Uterus (tissue), 2 donors: ENCODE measurements around the gene HHIPL1.

Source experiments
- POLR2A ChIP-seq, 2 donors: fragments of 450-650 bp; IDR thresholded peaks; one replicate each; pipeline ENCODE4 v1.6.1; 2016; ENCODE audit warnings: antibody characterized with exemption in 2 of 2, mild to moderate bottlenecking in 1 of 2, moderate library complexity in 1 of 2
- TF ChIP-seq, protein P1 (sequence below), 4 experiments: fragments of 200-600 bp in 2 of 4; fragments of 450-650 bp in 2 of 4; sonication (generic) in 2 of 4; IDR thresholded peaks; one replicate each; pipeline ENCODE4 v1.5.1; 2016 to 2019; ENCODE audit warnings: antibody characterized with exemption in 4 of 4, mild to moderate bottlenecking in 2 of 4, moderate library complexity in 1 of 4

- TF ChIP-seq, protein P1, sequence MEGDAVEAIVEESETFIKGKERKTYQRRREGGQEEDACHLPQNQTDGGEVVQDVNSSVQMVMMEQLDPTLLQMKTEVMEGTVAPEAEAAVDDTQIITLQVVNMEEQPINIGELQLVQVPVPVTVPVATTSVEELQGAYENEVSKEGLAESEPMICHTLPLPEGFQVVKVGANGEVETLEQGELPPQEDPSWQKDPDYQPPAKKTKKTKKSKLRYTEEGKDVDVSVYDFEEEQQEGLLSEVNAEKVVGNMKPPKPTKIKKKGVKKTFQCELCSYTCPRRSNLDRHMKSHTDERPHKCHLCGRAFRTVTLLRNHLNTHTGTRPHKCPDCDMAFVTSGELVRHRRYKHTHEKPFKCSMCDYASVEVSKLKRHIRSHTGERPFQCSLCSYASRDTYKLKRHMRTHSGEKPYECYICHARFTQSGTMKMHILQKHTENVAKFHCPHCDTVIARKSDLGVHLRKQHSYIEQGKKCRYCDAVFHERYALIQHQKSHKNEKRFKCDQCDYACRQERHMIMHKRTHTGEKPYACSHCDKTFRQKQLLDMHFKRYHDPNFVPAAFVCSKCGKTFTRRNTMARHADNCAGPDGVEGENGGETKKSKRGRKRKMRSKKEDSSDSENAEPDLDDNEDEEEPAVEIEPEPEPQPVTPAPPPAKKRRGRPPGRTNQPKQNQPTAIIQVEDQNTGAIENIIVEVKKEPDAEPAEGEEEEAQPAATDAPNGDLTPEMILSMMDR (IDR thresholded peaks at IDR 0.05): no peak
- TF ChIP-seq POLR2A (IDR thresholded peaks at IDR 0.05): no peak
Measured at GRCh38 chr14:99678198-99678597, 33.3 kb downstream of the HHIPL1 start.
